GM12878 (cell line): ENCODE measurements around the gene LEMD1. TPM values are rescaled to one million over a fixed set of nuclear protein-coding genes. Genes with fewer than 3 reads are reported as not detected.

Experiments used
- BACH1 ChIP-seq: fragments of 450-650 bp; IDR thresholded peaks from 2 replicates; pipeline ENCODE4 v1.6.1; 2017; ENCODE audit warnings: mild to moderate bottlenecking, borderline replicate concordance
- CBX3 ChIP-seq: fragments of 200-600 bp; sonication (generic); IDR thresholded peaks from 2 replicates; pipeline ENCODE4 v1.6.1; 2016; ENCODE audit warnings: low read depth, borderline replicate concordance
- MXI1 ChIP-seq: fragments of 150-350 bp; IDR thresholded peaks from 2 replicates; pipeline ENCODE4 v1.6.1; 2011; ENCODE audit warnings: low read depth, mild to moderate bottlenecking, inconsistent platforms, low read length, improper control_type of control experiment
- SPI1 ChIP-seq: IDR thresholded peaks from 2 replicates; pipeline ENCODE4 v1.6.1; 2011; ENCODE audit warnings: low read depth, mild to moderate bottlenecking, low read length, moderate library complexity, borderline replicate concordance; ENCODE audit not compliant: insufficient read depth
- polyA plus RNA-seq, 11 experiments: library from polyadenylated mRNA; depleted of rRNA in 4 of 11; unstranded in 6 of 11; stranded (reverse) in 5 of 11; fragments of >200 nt; fragmentation: Nextera tagmentation in 4 of 11; fragmentation: Illumina TruSeq in 1 of 11; extraction: Ambion mirVana in 4 of 11; extraction: Trizol in 1 of 11; gene quantifications; 1 replicate in 1 of 11; 2 replicates in 10 of 11; pipeline versions ENCODE4 v1.2.1 to v1.2.3, GENCODE V29; 2011 to 2016; ENCODE audit warnings: inconsistent platforms in 2 of 11, missing spikeins in 2 of 11, low read depth in 1 of 11
- total RNA-seq, 4 experiments: library from RNA; depleted of rRNA in 3 of 4; stranded (reverse); fragments of >200 nt in 3 of 4; fragmentation: Illumina TruSeq in 1 of 4; extraction: Trizol in 1 of 4; gene quantifications; 2 replicates each; pipeline versions ENCODE4 v1.2.1 to v1.2.3, GENCODE V29; 2013 to 2021
- TF ChIP-seq, protein P1 (sequence below): fragments of 450-650 bp; IDR thresholded peaks from 2 replicates; pipeline ENCODE4 v1.6.1; 2017; ENCODE audit warnings: mild to moderate bottlenecking
- TF ChIP-seq, protein P2 (sequence below): fragments of 450-650 bp; conservative IDR thresholded peaks from 2 replicates; pipeline ENCODE4 v1.6.1; 2017; ENCODE audit warnings: mild to moderate bottlenecking, moderate library complexity

LEMD1 gene
- total and polyA plus RNA-seq, 10 of the 15 experiments (the other 5 are each of a cell fraction or from before 2014, with no cell fraction given): 0.19 to 1.2 (median 0.26) TPM; not detected in 7

DNA sequence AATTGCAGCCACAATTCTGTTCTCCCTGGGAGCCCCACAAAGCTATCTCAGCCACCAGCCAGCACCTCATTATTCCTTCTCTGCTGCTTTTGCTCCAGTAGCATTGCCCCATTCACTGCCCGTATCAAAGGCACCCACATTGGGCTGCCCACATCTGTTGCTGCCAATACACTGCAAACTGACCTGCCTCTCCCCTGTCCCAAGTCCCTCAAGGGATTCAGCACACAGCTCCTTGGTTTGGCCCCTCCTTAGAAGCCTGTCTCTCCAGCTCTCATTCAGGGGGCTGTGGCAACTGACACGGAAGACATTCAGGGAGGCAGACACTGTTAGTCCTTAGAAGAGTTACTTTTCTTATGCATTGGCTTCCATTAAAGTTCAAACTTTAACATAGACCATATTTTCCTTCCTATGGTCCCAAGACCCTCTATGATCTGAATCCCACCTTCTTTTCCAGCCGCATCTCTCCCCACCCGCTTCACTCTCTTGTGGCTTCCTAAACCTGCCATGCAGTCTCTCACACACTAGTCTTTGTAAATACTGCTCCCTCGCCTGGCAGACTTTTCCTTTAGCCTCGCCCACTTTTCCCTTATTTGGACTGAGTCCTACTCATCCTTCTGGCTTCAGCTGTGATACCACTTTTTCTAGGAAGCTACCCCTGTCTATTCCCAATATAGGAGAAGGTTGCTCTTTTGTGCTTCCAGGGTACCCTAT lies 45.9 kb downstream of the LEMD1 start (continued):
- TF ChIP-seq, protein P1, sequence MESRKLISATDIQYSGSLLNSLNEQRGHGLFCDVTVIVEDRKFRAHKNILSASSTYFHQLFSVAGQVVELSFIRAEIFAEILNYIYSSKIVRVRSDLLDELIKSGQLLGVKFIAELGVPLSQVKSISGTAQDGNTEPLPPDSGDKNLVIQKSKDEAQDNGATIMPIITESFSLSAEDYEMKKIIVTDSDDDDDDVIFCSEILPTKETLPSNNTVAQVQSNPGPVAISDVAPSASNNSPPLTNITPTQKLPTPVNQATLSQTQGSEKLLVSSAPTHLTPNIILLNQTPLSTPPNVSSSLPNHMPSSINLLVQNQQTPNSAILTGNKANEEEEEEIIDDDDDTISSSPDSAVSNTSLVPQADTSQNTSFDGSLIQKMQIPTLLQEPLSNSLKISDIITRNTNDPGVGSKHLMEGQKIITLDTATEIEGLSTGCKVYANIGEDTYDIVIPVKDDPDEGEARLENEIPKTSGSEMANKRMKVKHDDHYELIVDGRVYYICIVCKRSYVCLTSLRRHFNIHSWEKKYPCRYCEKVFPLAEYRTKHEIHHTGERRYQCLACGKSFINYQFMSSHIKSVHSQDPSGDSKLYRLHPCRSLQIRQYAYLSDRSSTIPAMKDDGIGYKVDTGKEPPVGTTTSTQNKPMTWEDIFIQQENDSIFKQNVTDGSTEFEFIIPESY: no peak
- TF ChIP-seq SPI1 (no peak), CBX3 (no peak), MXI1 (no peak), BACH1 (no peak)
- TF ChIP-seq, protein P2, sequence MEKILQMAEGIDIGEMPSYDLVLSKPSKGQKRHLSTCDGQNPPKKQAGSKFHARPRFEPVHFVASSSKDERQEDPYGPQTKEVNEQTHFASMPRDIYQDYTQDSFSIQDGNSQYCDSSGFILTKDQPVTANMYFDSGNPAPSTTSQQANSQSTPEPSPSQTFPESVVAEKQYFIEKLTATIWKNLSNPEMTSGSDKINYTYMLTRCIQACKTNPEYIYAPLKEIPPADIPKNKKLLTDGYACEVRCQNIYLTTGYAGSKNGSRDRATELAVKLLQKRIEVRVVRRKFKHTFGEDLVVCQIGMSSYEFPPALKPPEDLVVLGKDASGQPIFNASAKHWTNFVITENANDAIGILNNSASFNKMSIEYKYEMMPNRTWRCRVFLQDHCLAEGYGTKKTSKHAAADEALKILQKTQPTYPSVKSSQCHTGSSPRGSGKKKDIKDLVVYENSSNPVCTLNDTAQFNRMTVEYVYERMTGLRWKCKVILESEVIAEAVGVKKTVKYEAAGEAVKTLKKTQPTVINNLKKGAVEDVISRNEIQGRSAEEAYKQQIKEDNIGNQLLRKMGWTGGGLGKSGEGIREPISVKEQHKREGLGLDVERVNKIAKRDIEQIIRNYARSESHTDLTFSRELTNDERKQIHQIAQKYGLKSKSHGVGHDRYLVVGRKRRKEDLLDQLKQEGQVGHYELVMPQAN: no peak
- TF ChIP-seq, all 136 proteins: peak for 0
